ENCODE measurements around the gene ASPSCR1. TPM values are rescaled to one million over a fixed set of nuclear protein-coding genes. Genes with fewer than 3 reads are reported as not detected.

ASPSCR1 gene
- total RNA-seq, 4 donors from 2014 or later, result 17.9 to 25.6 (median 21.6) TPM

GRCh38 chr17:82039695-82040299 lies 62.4 kb downstream of the ASPSCR1 start:
- Histone ChIP-seq H3K27me3 (no peaks in the 10 kb centered on the region), H3K4me1 (peaks cover 22% of the 10 kb centered on the region), H3K36me3 (no peaks in the 10 kb centered on the region), H3K4me3 (no peak overlapping the region), H3K9me3 (no peaks in the 10 kb centered on the region), H3K27ac (no peak overlapping the region)
- WGBS, result 93% methylated on average over 6 of the region's 8 CpGs
- TF ChIP-seq CTCF (IDR thresholded peaks at IDR 0.05), result no peak
- no peak for DNase-seq (ENCODE audit: low spot score in 2 of 2)

GRCh38 chr17:82041144-82041814 lies 63.9 kb downstream of the ASPSCR1 start:
- no peak for DNase-seq (ENCODE audit: low spot score in 2 of 2)
- Histone ChIP-seq H3K4me3 (no peak overlapping the region), H3K4me1 (peaks cover 16% of the 10 kb centered on the region), H3K27me3 (no peaks in the 10 kb centered on the region), H3K27ac (no peak overlapping the region), H3K9me3 (no peaks in the 10 kb centered on the region), H3K36me3 (no peaks in the 10 kb centered on the region)
- WGBS, result 81% methylated on average over 17 of the region's 17 CpGs
- no peak for TF ChIP-seq CTCF (IDR thresholded peaks at IDR 0.05)
- TF ChIP-seq POLR2A (IDR thresholded peaks at IDR 0.05), result no peak
- no peak for TF ChIP-seq EP300 (IDR thresholded peaks at IDR 0.05)
- no peak for TF ChIP-seq POLR2AphosphoS5 (IDR thresholded peaks at IDR 0.05)

- H3K4me1 ChIP-seq, result peaks cover 8% of the 10 kb centered on the region
- H3K27ac ChIP-seq, result no peak overlapping the region
- H3K36me3 ChIP-seq, result peaks cover 9% of the 10 kb centered on the region
- WGBS, result 79% methylated on average over 3 of the region's 9 CpGs
- no peaks in the 10 kb centered on the region for H3K27me3 ChIP-seq
- no peak overlapping the region for H3K4me3 ChIP-seq
- no peak for DNase-seq (ENCODE audit: low spot score in 2 of 2)
- TF ChIP-seq POLR2AphosphoS5 (IDR thresholded peaks at IDR 0.05), result no peak
- no peak for TF ChIP-seq POLR2A (IDR thresholded peaks at IDR 0.05)
- no peaks in the 10 kb centered on the region for H3K9me3 ChIP-seq
These were observed 65.2 kb downstream of the ASPSCR1 start for GRCh38 chr17:82042649-82043048.

- Histone ChIP-seq H3K27ac (no peak overlapping the region), H3K9me3 (no peaks in the 10 kb centered on the region), H3K4me3 (no peak overlapping the region), H3K27me3 (no peaks in the 10 kb centered on the region), H3K36me3 (peaks cover 17% of the 10 kb centered on the region), H3K4me1 (peaks cover 4% of the 10 kb centered on the region)
- TF ChIP-seq EP300 (IDR thresholded peaks at IDR 0.05) (no peak), POLR2A (IDR thresholded peaks at IDR 0.05) (no peak), POLR2AphosphoS5 (IDR thresholded peaks at IDR 0.05) (no peak), CTCF (IDR thresholded peaks at IDR 0.05) (no peak)
- WGBS, result 61% methylated on average over 3 of the region's 16 CpGs
- no peak for DNase-seq (ENCODE audit: low spot score in 2 of 2)
These were observed 66.1 kb downstream of the ASPSCR1 start for GRCh38 chr17:82043507-82043906.

GRCh38 chr17:82045936-82046484 lies 68.6 kb downstream of the ASPSCR1 start:
- Histone ChIP-seq H3K9me3 (no peaks in the 10 kb centered on the region), H3K27ac (no peak overlapping the region), H3K27me3 (no peaks in the 10 kb centered on the region), H3K36me3 (peaks cover 28% of the 10 kb centered on the region), H3K4me3 (no peak overlapping the region), H3K4me1 (peaks cover 17% of the 10 kb centered on the region)
- WGBS, result 77% methylated on average over 7 of the region's 14 CpGs
- no peak for TF ChIP-seq POLR2AphosphoS5 (IDR thresholded peaks at IDR 0.05)
- TF ChIP-seq CTCF (IDR thresholded peaks at IDR 0.05), result no peak
- no peak for TF ChIP-seq EP300 (IDR thresholded peaks at IDR 0.05)
- TF ChIP-seq POLR2A (IDR thresholded peaks at IDR 0.05), result no peak
- DNase-seq (ENCODE audit: low spot score in 2 of 2), result no peak
